GM18907 (cell line): ENCODE data around the gene VAMP1.

Experiments used
- ATAC-seq: cut with Tn5 transposase; IDR thresholded peaks from one replicate; pipeline ENCODE4 v1.9.1; 2021; ENCODE audit warnings: mild to moderate bottlenecking, moderate library complexity; ENCODE audit not compliant: unreplicated experiment

VAMP1 gene

DNA sequence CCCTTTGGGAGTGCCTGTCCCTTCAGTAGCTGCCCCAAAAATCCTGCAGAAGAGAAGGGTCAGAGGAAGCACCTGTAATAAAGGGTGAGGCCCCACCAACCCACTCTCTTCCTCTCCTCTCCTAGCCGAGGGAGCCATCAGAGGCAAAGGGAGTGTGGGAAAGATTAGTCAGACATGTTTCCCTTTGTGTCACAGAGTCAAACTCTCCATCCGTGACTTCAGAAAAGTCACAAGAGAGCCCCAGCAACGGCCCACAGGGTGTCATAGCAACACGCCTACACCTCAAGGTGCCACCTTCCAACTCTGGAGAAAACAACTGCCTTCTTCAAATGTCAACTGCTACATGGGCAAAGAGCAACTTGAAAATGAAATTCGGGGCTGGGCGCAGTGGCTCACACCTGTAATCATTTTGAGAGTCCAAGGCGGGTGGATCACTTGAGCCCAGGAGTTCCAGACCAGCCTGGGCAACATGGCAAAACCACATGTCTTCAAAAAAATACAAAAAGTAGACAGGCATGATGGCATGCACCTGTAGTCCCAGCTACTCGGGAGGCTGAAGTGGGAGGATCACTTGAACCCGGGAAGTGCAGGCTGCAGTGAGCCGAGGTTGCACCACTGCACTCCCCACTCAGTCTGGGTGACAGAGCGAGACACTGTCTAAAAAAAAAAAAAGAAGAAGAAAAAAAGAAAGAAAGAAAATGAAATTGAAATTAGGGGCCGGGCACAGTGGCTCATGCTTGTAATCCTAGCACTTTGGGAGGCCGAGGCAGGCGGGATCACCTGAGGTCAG, 43.4 kb downstream of the VAMP1 start:
- peak; percentile 67 for ATAC-seq

DNA sequence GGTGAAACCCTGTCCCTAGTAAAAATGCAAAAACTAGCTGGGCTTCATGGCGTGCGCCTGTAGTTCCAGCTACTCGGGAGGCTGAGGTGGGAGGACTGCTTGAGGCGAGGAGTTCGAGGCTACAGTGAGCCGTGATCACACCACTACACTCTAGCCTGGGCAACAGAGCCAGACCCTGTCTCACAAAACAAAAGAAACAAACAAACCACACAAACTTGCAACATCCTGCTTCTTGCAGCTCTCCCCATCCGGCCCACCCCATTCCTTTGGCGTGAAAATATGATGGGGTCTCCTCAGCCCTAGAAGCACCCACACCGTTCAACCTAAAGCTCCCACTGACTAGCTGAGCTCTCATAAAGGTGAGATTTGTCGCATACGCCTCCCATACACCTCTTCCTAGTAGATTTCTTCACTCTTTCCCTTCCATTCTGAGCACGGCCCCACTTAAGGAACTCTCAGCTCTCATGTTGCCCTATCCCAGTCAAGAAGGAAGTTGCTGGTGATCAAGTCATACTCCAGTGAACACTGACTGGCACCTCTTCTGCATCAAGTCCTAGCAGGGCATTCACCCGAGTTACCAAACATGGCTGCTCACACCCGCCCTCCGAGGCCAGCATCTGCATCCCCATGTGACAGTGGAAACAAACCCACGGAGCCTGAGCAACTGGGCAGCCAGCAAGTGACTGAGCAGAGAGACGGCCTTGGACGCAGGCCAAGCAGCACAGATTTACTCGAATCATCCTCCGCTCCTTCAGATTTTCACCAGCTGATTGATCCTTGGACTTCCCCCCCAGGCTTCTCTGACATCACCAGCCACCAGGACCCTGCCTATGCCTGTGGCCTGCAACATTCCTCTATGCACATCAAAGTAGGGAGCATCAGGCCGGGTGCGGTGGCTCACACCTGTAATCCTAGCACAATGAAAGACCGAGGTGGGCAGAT, 44.6 kb downstream of the VAMP1 start:
- no peak for ATAC-seq

DNA sequence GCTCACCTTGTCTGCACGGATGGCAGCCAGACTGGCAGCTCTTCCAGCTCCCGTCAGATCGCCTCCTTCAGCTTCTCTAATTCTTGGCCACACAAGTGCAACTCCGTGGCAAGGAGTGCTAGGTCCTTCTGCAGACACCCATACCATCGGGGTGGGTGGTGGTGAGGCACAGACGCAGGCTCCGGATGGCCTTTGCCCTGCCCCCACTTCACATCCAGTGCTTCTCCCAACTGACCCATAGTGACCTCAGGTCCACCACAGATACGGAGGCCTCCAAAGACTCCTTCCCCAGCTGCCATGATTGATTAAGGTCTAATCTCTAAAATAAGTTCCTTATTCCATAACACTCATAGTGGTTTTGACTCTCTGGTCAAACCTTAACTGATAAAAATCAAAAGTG, 45.6 kb downstream of the VAMP1 start:
- ATAC-seq = no peak

DNA sequence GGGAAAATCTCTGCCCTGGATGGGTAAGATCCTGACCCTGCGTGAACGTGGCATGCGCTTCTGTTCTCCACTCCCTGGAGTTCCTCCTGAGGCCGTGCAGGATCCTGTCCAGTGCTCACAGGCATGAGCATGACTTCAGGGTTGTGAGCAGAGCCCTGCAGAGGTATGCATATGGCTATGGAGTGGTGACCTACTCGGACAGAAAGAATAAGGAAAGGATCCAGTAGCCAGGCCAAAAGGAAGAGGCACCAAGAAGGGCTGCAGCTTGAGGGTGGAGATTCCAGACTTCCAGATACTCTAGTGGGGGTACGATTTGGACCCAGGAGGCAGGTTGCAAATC, 46.5 kb downstream of the VAMP1 start:
- ATAC-seq = no peak

DNA sequence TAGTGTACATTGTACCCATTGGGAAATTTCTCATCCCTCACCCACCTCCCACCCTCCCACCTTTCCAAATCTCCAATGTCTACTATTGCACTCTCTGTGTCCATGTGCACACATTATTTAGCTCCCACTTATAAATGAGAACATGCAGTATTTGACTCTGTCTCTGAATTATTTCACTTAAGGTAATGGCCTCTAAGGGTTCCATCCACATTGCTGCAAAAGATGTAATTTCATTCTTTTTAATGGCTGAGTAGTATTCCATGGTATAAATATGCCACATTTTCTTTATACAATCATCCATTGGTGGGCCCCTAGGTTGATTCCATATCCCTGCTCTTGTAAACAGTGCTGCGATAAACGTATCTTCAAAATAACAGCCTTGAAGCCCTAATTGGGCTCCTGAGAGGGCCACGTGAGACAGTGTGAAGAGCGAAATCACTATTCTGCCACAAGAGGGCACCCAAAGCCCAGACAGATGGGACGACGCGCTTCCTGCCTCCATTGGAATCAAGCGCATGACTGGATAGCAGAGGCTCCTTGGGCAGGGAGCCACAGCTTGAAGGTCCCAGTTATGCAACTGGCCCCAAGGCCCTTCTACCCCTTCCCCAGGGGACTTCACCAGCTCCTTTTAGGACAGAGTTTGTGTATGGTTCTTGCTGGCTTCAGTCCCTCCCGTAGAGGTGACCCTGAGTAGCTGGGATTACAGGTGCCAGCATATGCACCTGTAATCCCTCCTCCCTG, 47.0 kb downstream of the VAMP1 start:
- peak; percentile 44 for ATAC-seq

DNA sequence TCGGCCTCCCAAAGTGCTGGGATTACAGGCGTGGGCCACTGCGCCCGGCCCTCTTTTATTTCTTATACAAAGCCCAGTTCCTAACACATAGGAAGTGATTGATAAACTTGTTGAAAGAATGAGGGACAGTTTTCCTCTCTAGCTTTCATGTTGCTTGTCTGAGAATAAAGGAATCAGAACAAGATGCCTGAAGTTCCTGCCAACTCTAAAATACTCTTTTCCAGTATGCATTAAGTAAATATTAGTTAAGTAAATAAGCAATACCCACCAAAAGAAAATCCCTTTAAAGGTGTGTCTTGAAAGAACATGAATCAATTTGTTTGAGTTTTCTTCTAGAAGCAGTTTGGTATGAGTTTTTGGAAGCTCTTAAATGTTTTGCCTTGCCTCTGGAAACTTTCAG, 50.1 kb downstream of the VAMP1 start:
- no peak for ATAC-seq

DNA sequence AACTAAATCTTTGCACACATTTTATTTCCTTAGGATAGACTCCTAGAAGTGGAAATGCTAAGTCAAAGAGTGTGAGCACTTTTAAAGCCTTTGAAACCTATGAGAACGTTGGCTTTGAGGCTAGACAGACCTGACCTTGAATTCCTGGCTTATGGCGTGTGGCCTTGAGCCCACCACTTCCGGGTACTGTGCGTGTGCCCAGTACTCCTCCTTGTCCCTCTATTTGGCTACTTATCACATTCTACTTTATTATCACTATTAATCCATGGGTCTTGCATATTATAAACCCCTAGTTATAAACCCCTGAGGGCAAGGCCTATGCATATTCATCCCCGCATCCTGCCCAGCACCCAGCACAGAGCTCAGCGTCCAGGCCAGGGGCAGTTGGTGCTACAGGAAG, 51.7 kb downstream of the VAMP1 start:
- ATAC-seq = no peak

DNA sequence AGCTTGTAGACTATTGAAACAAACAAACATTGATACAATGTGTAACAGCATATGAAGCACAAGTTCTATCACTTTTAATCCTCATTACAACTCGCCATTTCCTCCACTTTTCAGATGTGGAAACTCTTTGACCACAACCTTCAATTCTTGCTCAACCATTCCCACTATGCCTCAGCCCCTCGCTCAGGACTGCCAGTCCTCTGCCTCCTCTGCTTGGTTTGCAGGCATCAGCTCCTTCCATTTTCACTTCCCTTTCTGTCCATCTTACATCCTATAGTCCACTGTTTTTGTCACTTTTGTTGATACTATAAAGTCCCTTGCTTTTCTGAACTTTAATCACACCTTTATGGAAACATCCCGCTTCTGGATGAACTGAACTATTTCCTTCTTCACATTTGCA, 53.9 kb downstream of the VAMP1 start:
- no peak for ATAC-seq
